Measurements from ENCODE around the gene ADD1.

Gene ADD1

DNA sequence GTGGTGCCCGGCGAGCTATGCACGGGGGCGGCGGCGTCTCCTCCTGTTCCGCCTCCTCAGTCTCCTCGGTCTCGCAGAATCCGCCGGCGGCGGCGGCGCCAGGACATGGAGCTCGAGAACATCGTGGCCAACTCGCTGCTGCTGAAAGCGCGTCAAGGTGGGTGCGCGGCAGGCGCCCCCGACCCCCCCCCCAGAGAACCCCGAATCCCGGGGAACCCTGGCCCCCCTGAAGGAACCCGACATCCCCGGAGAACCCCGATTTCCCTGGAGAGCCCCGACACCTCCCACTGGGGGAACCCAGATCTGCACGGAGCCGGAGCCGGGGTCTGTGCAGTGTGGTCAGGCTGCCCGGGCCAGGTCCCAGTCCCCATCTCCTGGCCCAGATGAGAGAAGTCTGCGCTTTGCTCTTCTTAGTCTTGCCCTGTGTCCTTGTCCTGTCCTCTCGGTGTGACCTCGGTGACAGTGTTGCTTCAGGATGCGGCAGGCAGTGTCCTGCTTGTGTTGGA, 120.4 kb downstream of the ADD1 start:
- DNase-seq (ENCODE audit: low read depth in 2 of 2) = no peak

DNA sequence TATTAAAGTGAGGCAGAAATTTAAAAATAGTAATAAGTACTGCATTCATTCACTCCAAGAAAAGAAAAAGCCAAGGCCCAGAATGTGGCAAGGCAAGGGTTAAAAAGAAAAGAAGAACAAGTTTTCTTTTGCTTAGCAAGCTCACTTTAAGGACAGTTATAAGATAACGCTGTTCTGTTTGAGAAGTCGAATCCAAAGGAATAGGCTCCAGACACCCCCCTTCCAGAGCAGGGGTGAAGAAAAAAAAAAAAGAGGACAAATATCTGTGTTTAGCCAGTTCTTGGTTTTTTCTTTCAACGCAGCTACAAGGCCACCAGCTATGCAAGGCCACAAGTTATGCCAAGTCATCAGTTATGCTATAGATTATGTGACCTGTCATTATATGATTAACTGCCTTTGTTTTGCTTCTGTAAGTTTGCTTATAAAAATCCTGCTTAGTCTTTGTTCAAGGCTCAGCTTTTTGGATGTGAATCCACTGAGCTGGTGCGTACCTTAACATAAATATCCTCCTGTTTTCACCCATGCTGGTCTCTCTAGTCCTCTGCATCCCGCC, 121.1 kb downstream of the ADD1 start:
- no peak for DNase-seq (ENCODE audit: low read depth in 2 of 2)

DNA sequence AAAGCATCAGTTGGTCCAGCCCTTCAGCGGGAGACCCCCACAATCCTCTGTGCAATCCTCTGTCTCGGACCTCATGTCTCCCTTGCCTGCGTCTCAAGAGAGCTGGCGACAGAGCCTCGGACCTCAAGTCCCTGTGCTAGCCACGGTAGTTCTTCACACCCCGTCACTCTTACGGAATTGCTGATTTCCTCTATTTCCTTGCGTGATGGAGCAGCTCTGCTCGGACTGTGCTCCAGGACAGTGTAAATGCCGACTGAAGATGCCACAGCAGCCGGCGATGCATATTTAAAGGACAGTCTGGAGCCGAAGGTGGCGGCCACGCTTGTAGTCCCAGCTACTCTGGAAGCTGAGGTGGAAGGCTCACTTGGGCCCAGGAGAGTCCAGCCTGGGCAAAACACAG, 121.6 kb downstream of the ADD1 start:
- DNase-seq (ENCODE audit: low read depth in 2 of 2) = no peak

DNA sequence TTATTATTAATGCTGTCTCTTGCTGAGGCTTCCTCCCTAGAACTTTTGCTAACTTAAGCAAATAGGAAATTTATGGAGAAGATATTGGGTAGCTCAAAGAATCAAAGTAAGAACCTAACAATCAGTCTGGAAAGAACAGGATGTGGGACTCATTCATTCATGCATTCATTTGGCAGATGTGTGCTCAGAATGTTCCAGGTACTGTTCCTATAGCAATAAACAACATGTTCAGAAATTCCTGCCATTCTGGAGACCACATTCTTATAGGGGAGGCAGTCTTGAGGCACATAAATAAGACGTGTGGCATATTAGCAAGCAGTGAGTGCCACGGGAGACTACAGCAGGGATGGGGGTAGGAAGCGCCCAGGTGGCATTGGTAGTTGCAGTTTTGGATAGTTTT, 124.7 kb downstream of the ADD1 start:
- DNase-seq (ENCODE audit: low read depth in 2 of 2) = no peak

DNA sequence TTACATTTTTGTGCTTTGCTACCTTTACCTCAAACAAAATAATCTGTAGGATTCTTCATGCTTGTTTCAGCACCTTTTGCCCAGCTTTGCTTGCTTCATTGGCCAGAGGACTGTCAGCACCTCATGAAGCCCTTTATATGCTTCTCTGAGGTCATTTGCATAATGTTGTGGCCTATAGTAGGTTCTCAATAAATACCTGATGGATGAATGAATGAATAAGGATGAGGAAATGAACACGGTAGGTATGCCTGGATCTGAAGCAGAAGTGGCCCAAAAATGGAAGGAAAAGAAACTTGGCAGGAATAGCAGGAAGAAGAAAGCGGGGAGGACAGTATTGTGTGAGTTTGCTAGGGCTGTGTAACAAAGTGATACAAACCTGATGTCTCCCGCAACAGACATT, 127.6 kb downstream of the ADD1 start:
- DNase-seq (ENCODE audit: low read depth in 2 of 2) = no peak

DNA sequence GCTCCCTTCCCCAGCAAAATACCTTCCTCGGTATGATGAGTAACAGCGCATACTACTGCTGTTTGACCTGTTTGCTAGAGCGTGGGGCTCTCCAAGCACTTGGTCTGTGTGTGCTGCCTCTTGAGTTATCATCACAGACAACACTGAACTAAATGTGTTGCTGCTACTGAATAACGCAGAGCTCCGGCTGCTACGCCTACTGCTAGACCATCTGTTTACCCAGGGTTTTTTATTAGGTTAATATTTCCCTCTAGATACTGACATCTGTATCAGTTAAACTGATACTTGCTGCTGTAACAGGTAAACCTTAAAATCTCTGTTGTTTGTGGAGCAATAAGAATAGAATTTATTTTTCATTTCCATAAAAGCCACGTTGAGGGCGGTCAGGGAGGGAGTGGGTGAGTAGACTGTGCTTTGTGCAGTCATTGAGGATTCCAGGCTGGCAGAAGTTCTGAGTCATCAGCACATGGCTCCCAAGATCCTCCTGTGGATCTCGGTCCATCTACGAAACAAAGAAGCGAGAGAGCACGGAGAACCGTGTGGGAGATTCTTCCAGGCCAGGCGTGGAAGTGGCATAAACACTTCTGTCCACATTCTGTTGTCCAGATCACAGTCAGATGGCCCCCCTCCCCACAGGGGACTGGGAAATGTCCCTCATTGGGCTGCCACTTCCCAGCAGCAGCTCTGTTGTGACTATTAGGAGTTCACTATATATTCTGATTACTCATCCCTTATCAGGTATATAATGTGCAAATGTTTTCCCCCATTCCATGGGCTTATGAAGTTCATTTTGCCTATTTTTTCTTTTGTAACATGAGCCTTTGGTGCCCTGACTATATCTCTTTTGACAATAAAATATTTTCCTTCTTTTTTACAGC, 133.8 kb downstream of the ADD1 start:
- no peak for DNase-seq (ENCODE audit: low read depth in 2 of 2)
